A673 (cell line): ENCODE data around the gene SNTG2.

Experiments used
- EZH2 ChIP-seq: fragments of 200-600 bp; sonication (generic); IDR thresholded peaks from 2 replicates; pipeline ENCODE4 v1.6.1; 2017; ENCODE audit warnings: borderline replicate concordance, low read depth, mild to moderate bottlenecking, mixed read lengths, antibody characterized with exemption, low read length; ENCODE audit not compliant: poor library complexity, severe bottlenecking
- TF ChIP-seq, protein P1 (sequence below): fragments of 300-800, 200-600 bp; sonication (generic); conservative IDR thresholded peaks from 2 replicates; pipeline ENCODE4 v1.5.1; 2017; ENCODE audit warnings: low read depth, mild to moderate bottlenecking, antibody characterized with exemption, low read length, moderate library complexity, mixed read lengths

GRCh38 chr2:1393321-1393720 is 442.7 kb downstream of the SNTG2 start:
- TF ChIP-seq, protein P1, sequence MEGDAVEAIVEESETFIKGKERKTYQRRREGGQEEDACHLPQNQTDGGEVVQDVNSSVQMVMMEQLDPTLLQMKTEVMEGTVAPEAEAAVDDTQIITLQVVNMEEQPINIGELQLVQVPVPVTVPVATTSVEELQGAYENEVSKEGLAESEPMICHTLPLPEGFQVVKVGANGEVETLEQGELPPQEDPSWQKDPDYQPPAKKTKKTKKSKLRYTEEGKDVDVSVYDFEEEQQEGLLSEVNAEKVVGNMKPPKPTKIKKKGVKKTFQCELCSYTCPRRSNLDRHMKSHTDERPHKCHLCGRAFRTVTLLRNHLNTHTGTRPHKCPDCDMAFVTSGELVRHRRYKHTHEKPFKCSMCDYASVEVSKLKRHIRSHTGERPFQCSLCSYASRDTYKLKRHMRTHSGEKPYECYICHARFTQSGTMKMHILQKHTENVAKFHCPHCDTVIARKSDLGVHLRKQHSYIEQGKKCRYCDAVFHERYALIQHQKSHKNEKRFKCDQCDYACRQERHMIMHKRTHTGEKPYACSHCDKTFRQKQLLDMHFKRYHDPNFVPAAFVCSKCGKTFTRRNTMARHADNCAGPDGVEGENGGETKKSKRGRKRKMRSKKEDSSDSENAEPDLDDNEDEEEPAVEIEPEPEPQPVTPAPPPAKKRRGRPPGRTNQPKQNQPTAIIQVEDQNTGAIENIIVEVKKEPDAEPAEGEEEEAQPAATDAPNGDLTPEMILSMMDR = no peak
- no peak for TF ChIP-seq EZH2
